GM19438 (cell line): Measurements from ENCODE around the gene COPB2.

Source experiments
- ATAC-seq: cut with Tn5 transposase; IDR thresholded peaks from one replicate; pipeline ENCODE4 v1.9.1; 2021; ENCODE audit warnings: low read depth; ENCODE audit not compliant: unreplicated experiment

Gene COPB2

DNA sequence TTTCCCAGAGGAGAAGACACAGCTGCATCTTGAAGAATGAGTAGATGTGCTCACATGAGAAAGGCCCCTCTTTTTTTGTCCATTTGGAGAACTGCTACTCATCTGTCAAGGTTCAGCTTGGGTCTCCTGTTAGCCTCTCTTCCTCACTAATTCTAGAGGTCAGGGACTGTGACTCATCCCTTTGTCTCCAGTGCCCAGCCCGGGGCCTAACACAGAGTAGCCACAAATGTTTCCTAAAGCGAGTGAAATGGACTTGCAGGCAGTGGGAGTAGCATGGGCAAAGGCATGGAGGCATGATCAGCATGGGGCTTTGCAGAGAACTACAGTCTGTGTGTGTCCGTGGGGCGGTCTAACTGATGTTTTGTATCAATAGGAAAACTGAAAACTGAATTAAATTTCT is 79.6 kb downstream of the COPB2 start:
- no peak for ATAC-seq

DNA sequence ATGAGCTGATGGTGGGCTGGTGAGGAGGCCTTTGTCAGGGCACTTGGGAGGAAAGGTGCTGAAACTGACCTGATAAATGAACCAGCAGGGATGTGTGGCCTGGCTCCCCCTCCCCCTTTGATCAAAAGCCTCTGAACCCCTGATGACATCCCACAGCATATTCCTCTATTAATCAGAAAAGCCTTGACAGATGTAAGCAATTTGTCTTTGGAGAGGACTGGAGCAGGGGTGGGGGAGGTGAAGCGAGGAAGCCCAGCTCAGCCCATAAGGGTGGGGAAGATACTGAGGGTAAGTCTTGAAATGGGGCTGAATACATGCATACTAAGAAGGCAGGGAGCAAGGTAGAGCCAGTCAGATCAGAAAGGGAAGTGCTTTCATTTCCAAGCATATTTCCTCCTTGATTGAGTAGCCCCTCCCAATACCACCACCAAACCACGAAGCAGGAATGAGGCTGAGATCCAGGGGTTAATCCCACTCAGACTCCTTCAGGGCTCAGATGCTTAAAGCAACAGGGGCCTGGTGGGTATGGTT is 80.3 kb downstream of the COPB2 start:
- ATAC-seq = no peak

DNA sequence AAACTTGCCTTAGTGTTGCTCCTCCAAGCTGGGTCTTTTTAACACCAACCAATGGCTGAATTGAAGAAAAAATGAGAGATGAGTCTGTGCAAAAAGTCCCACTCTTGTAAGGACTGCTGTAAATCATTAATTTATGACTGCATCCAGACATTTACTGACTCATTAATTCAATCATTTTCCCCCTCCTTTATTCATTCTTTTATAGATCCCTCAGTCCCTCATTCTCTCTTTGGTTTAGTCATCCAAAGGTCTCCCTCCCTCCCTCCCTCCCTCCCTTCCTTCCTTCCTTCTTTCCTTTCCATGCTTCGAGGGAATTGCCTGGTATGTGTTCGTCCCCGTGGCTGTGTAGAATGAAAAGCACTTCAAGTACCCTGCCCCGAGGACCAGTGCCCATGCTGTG is 80.9 kb downstream of the COPB2 start:
- ATAC-seq = no peak

DNA sequence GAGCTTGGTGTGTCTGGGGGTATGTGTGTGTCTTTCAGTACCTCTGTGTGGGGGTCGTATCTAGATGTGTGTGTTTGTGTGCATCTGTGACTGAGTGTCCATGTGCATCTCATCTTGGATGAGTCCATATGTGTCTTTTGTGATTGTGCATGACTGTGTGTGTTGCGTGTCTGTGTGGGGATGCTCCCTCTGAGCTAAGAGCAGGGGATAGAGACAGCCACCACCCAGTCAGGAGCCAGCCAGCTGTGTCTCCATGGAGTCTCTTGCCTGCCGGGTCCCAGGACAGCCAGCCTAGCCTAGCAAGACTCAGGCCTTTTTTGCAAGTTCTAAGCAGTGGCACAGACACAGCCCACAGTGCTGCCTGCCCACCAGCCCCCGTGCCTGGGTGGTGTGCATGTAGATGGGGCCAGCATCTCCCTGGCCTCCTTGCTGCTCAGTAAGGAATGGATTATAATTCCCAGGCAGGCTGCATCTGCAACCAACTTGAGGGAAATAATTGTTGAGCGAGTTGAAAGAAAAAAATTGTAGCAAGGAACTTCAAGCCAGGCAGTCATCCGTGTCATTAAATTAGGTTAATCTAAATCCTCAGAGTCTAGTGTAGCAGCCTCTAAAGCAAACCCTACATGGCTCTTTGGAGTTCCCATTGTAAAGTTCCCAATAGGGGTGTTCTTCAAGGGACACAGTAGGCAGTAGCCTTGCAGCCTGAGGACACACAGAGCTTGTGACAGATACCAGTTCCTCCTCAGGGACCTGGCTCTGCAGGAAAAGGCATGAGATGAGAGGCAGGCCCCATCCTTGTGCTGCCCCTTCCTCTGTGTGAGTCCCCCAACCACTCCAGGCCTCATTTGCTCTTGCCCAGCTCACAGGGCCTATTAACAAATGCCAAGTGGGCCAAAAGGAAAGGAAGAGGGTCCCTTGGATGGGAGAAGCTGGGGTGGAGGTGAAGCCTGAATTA is 81.6 kb downstream of the COPB2 start:
- ATAC-seq = no peak
